Cardiac septum (tissue), 1 donor: ENCODE data around the gene SDCBP2. TPM values are rescaled to one million over a fixed set of nuclear protein-coding genes. Genes with fewer than 3 reads are reported as not detected.
A peak's percentile ranks its signal among the peaks of the same experiment; 100 is the strongest.

ENCODE experiments used
- DNase-seq: peaks from one replicate; pipeline ENCODE4 v3.0.0-alpha.2; 2020; ENCODE audit warnings: low spot score
- intact Hi-C: fragments of 100-400 bp; cut with DNase I; formaldehyde crosslinking; loops from one replicate; pipeline ENCODE4 v1.14.0; 2022
- total RNA-seq: library from RNA; stranded (reverse); fragmentation: NEBNext Ultra II Directional; extraction: Animal tissue kit (Norgen Biotek cat#: 25700); gene quantifications from one replicate; pipeline ENCODE4 v1.2.1, GENCODE V29; 2021
- donor health status: DM: no; HTN: no; CAD: no.

SDCBP2 gene
- total RNA-seq, 1 donor from 2014 or later, result 2.7 TPM

DNA sequence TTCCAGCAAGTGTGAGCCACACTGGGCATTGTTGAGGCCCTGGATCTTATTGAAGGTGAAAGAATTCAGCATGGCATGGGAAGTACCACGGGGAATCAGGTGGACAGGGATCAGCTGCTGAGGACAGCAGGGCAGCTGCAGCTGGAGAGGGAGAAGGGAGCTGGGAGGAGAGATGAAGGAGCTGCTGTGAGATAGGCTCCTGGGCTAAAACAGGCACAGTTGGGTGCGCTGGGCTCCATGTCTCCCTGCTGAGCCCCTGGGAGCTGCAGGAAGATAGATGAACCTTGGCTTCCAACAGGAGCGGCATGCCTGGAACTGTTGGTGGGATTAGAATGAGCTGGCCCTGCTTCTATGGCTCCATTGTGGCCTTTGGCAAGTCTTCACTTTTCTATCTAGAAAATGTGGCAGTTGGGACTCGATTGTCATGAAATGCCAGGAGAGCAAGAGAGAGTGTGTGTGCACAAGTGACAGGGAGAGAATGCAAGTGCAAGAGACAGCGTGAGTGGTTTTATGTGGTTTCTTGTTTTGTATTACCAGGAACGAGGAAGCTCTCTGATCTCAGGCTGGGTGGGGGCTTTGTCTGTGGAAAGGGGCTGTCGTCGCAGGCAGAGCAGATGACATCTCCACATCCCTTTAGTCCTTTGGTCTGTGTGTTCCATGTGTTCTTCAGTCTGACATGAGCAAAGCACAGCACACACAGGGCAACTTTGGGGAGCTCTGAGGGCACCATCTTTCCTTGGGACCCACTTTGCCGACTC lies 42.5 kb downstream of the SDCBP2 start:
- intact Hi-C loops, result no loop called here
- DNase-seq, result peak; percentile 58

- intact Hi-C loops, result no loop called here
- no peak for DNase-seq
These were observed 45.1 kb downstream of the SDCBP2 start for GRCh38 chr20:1283522-1284510.

GRCh38 chr20:1282966-1283365 lies 46.0 kb downstream of the SDCBP2 start:
- intact Hi-C loops, result no loop called here
- no peak for DNase-seq

DNA sequence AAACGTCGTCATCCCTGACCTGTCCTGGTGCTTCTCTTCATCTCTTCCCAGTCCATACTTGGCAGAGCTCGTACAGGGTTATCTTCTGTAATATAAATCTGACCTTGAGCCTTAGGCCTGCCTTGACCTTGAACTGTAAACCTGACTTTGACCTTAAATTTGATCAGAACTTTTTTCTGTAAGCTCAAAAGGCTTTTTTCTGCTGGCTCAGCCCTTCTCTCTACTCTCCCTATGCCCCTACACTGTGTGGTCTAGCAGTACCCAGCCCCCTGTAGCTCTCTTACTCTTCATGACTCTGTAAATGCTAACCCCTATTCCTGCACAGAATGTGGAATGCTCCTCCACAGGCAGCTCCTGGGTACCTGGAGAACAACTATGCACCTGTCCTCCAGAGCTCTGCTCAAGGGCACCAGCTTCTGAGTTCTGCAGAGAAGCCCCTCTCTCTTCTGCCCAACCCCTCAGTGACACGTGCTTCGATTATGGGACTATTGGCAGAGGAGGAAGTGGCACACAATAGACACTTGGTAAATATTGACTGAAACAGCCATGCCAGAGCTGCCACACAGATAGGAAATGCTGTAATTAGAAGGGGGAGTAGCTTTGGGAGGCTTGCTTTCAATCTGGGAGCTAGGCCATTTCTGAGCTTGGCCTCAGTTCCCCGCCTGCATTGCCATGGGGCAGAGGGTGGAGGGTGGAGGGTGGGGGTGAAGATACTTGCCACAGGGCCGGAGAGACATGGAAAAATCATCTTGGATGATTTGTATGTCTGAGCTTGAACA lies 47.5 kb downstream of the SDCBP2 start:
- intact Hi-C loops, result no loop called here
- DNase-seq, result no peak

DNA sequence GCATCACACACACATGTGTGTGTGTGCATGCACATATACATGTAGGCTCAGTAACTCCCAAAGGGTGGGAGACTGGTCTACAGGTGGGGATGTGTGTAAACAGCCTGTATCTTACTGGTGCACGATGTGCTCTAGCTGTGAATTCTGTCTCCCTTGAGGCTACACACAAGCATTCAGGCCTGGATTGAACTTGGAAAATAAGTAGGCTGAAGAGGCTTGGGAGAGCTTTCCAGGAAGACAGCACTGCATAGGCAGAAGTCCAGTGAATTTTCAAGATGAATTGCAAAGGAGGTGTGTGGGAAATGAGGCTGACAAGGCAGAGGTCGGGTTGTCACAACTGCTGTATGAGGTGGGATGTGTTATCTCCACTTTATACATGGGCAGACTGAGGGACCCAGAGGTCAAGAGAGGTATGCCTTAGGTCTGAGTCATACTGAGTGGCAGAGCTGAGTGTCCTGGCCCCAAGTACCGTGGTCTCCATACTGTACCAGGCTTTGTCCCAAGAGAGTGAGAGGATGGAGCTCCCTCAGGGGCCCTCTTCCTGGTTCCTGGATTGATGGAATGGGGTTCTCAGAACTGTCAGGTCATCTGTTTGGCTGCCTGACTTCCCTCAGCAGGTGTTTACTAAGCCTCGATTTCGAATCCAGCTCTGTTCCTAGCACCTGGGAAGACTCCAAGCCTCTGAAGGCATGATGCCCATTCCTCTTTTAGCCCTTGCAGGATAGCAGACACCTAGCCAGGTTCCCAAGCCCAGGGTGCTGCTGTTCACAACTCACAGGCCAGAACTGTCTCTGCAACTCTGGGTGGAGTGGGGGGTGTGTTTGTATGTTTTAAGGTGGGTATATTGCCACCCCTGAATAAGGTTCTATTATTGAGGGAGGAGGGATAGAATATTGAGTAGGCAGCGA lies 48.5 kb downstream of the SDCBP2 start:
- intact Hi-C loops, result no loop called here

GRCh38 chr20:1278993-1279392 lies 49.9 kb downstream of the SDCBP2 start:
- DNase-seq, result no peak
- intact Hi-C loops, result no loop called here

More for the DNA sequence above, 48.5 kb downstream of the SDCBP2 start:
- DNase-seq, result no peak

- intact Hi-C loops, result no loop called here
- DNase-seq, result no peak
These were observed 51.2 kb downstream of the SDCBP2 start for GRCh38 chr20:1277529-1278322.

DNA sequence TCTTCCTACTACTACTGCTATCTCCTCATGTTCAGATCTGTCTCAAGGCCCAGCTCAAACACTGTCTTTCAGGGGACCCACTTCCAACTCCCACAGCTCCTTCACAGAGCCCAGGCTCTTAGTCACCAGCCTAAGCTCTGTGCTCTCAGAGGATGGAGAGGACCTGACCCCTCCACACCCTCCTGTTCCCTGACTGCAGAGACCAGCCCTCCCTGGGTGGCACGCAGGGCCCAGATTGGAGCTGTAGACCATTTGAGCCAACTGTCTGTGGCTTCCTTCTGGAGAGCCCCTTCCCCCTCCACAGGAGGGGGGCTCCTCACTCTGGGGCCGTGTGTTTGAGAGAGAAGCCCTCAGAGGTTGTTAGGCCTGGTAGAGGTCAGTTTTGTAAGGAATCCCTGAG lies 53.0 kb downstream of the SDCBP2 start:
- intact Hi-C loops, result no loop called here
- DNase-seq, result no peak

GRCh38 chr20:1274485-1275311 lies 54.2 kb downstream of the SDCBP2 start:
- intact Hi-C loops, result no loop called here
- DNase-seq, result no peak

- intact Hi-C loops, result no loop called here
- no peak for DNase-seq
These were observed 55.6 kb downstream of the SDCBP2 start for GRCh38 chr20:1273366-1273765.

- intact Hi-C loops, result no loop called here
- no peak for DNase-seq
These were observed 56.4 kb downstream of the SDCBP2 start for GRCh38 chr20:1272368-1273100.

DNA sequence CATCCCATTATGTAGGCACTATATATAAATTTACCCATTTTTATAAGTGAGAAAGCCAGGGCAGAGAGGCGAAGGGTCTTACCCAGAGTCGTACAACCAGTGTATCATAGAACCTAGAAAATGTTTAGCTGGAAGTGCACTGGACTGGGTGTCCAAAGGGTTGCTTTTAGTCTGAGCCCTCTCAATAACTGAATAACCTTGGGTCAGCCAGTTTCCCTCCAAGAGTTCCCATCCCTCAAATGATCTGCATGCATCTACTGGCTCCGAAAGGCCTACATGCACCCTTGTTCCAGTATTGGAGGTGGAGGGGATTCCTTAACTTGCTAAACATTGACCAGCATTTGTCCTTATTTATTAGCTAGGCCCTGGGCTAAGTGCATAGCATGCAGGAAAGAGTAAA lies 59.1 kb downstream of the SDCBP2 start:
- intact Hi-C loops, result no loop called here
- DNase-seq, result no peak

DNA sequence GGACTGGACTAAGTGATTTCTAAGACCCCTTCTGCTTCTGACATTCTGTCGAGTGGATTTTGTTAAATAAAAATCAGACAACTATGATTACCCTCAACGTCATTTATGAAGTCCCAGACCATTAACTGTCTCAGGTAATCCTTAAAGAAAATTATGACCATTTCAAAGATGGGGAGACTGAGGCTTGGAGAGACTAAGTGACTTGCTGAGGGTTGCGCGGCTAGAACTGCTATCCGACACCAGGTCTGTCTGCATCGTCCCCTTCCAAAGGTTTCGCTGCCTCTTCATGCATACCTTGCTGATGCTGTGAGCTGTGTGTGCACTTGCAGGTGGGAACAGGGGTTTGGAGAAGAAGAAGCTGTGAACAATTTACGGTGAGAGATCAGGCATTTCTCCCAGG lies 59.7 kb downstream of the SDCBP2 start:
- DNase-seq, result no peak
- intact Hi-C loops, result no loop called here

GRCh38 chr20:1267809-1268374 lies 61.0 kb downstream of the SDCBP2 start:
- no peak for DNase-seq
- intact Hi-C loops, result no loop called here

DNA sequence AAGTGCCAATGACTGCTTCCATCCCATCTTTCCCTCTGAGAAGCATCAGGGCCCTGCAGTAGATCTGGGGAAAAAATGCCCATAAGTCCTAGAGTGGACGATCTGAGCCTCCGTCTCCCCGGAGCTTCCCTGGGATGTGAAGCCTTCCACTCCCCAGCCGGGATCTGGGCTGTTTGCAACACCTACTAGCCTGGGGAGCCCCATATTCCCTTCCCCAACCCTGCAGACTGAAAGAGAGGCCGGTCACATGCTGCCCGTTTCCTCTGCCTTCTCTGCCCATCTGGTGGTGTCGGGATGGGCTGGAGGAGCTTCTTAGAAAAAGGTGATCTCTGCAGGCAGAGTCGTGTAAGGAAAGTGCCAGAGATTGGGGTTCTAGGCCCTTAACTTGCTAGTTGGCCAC lies 61.8 kb downstream of the SDCBP2 start:
- intact Hi-C loops, result no loop called here
- no peak for DNase-seq
